ENCODE data around the gene TYMP.

DNA sequence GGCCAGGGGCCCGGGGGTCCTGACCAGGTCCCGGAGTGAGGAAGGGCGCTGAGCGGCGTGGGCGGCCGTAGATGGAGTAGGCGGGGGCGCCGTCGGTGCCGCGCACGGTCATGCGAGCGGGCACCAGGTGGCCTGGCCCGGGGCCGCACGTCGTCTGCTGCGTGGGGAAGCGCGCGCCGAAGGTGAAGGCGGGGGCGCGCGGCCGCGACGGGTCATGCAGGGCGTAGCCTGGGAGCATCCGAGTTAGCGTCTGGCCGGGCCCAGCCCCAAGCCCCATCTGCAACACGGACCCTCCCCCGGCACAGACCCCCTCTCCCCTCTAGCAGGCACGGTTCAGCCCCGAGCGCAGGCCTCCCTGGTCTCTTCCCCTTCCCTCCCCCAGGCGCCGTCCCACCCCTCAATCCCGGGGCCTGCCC, 1.7 kb upstream of the TYMP start:
- no peak for TF ChIP-seq CTCF (IDR thresholded peaks at IDR 0.05; ENCODE audit: poor library complexity)
- TF ChIP-seq EZH2 (IDR thresholded peaks at IDR 0.05; ENCODE audit: borderline replicate concordance): no peak

Measured in hepatocyte (in vitro differentiated cells).